HG02973 (cell line): Measurements from ENCODE around the gene ACSBG1.

Experiments
- ATAC-seq: cut with Tn5 transposase; IDR thresholded peaks from one replicate; pipeline ENCODE4 v1.9.1; 2021; ENCODE audit warnings: moderate library complexity; ENCODE audit not compliant: unreplicated experiment

ACSBG1 gene

DNA sequence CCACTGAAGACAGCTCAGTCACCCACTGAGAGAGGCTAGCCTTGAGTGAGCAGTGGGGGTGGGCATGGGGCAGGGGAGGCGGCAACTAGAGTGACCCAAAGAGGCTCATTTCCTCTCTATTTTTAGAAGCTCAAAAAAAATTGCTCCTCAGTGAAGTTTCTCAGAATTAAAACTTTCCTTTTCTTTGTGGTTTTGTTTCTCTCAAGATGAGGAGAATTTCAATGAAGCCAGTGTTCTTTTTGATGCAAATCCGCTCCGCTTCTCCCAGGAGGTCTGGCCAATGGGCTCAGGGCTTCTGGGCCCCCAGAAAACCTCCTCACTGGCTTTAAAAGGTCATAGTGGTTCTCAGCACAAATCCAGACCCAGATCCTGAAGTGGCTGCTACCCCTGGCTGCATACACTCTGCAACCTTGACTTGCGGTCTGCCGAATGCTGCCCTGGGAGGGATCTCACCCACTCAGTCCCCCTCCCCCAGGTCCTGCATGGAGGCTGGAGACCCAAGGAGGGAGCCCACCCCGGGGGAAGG lies at the start of gene ACSBG1:
TSS of gene ACSBG1 (minus strand) at position 51 of the 526 bp plus-strand sequence. CDS start 64 bp downstream, outside the sequence.
- ATAC-seq = no peak

GRCh38 chr15:78282324-78282723 lies 48.0 kb upstream of the ACSBG1 start:
- no peak for ATAC-seq

GRCh38 chr15:78280319-78281072 lies 46.1 kb upstream of the ACSBG1 start:
- ATAC-seq = no peak

- no peak for ATAC-seq
Observed at GRCh38 chr15:78276064-78276943, 41.9 kb upstream of the ACSBG1 start.

DNA sequence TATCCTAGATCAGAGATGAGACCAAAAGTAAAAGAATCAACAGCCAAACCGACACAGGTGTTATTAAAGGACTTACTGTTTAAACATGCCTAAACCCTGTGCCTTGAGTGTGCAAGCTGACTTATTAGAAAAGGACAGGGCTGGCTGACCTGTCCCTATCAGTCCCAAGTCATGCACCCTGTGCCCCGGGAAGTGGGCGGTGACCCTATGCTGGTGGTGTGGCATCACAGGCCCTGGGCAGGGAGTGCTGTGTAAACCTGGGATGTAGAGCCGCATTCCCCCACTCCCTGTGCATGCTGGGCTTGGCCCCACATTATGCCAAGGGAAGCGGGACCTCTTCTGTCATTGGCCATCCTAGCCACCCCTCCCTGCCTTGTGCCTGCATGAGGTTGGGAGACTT lies 40.6 kb upstream of the ACSBG1 start:
- ATAC-seq = no peak

GRCh38 chr15:78272776-78273175 lies 38.4 kb upstream of the ACSBG1 start:
- no peak for ATAC-seq

DNA sequence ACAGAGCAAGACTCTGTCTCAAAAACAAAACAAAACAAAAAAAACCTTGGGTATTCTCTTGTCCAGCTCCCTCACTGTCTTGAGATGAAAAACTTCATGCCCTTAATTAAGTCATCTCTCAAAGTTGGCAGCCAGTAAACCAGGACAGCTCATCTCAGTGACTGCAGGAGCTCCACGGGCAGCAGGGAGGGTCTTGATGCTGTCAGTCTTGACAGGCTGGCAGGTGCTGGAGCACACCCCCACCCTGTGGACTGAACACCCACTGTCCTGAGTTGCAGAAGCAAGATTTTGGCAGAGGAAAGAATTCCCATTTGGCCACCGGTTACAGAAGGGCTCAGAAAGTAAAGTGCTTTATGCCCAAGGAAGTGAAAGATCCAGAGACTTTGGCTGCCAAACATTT lies 38.0 kb upstream of the ACSBG1 start:
- no peak for ATAC-seq

DNA sequence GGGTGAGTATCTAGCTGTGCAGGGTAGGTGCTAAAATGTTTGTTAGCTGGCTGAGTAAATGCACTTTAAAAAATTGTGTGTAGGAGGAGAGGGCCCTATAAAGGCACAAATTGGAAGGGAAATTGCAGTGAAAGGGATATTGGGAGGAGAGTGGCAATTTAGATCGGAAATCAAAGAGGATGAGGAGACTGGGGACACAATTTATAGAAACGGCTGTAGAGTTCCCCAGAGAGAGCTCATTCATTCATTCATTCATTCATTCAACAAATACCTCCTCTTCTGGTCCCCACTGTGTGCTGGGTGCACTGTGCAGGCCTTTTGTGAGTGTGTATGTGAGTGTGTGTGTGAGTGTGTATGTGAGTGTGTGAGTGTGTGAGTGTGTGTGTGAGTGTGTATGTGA lies 32.4 kb upstream of the ACSBG1 start:
- ATAC-seq = no peak

DNA sequence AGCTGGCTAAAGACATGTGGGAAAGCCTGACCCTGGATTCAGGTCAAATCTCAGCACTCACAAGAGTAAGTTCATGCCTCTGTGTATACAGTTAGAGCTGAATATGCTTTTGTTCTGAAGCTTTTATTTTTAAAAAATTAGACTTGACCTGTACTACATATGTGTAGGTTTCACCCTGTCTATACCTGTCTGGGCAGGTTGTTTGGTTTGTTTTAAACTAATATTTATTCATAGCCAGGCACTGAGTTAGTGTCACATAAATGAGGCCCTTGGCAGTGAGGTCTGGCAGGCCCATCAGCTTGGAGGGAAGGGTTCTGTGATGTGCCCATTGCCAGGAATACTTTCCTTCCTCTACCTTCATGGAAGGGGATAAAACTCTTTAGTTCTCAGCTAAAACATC lies 31.9 kb upstream of the ACSBG1 start:
- ATAC-seq = no peak

- ATAC-seq = no peak
Observed at GRCh38 chr15:78265752-78266224, 31.4 kb upstream of the ACSBG1 start.

GRCh38 chr15:78265137-78265460 lies 30.7 kb upstream of the ACSBG1 start:
- no peak for ATAC-seq

DNA sequence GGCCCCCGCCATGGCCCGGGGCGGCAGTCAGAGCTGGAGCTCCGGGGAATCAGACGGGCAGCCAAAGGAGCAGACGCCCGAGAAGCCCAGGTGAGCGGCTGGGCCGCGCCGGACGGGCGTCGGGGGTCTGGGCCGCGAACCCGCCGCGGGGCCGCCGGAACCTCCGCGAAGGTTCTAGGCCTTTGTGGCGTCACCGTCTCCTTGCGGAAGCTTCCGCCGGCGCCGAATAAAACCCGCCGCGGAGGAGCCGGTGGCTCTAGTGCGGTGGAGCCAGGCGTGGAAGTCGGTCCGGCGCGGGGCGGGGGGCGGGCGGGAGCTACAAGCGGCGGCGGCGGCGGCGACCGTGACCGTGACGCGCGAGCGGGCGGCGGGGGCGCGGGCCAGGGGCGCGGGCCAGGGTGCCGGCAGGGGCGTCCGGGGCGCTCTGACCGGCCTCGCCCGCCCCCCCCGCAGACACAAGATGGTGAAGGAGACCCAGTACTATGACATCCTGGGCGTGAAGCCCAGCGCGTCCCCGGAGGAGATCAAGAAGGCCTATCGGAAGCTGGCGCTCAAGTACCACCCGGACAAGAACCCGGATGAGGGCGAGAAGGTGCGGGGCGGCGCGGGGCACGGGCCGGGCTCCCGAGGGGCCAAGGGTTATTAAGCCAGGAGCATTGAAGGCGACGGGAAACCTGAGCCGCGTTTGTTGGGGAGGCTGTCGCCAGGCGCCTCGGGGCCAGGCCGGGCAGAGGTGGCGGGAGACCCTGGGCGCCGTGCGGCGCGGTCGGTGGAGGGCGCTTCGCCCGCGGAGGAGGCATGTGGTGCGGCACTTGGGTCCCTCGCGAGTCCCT lies 30.2 kb upstream of the ACSBG1 start, which contains the start of gene DNAJA4:
TSS of gene DNAJA4 (plus strand) at position 259 of the 833 bp plus-strand sequence. CDS start at position 461, 202 bp downstream.
- no peak for ATAC-seq

GRCh38 chr15:78263907-78264303 lies 29.5 kb upstream of the ACSBG1 start:
- ATAC-seq = no peak

DNA sequence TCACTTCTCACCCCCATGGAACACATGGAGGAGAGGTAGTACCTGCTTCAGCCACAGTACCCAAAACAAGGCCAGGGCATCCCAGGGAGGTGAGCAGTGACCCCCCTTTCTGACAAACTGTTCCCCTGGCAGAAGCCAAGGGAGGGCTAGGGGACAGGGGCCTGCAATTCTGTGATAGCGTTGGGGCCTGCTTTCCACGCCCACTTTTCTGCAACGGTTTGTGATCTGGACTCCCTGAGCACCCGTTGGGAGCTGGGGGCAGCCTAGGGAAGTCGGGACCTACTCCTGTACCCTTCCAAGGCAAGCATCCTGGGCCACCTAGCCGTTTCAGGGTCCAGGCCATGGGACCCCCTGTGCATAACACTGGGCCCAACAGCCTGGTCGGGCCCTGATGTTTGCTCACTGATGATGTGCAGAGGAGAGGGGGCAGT lies 29.0 kb upstream of the ACSBG1 start:
- ATAC-seq = no peak

DNA sequence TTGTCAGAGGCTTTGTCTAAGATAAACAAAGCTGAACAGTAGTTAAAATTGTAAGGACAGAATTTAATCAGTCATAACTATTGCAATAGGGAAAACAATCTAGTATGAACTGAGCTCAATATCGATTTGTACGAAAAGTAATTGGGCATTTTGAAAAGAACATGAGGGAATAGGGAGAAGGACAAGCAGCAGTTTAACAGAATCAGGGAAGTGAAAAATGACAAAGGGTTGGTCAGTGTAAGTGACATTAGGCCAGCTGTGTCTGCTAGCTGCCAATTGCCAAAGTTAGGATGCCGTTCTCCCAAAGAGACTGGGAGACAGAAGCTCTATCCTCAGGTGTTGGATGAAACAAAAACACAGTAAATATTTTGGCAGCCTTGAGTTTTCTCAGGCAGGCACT lies 26.7 kb upstream of the ACSBG1 start:
- no peak for ATAC-seq

DNA sequence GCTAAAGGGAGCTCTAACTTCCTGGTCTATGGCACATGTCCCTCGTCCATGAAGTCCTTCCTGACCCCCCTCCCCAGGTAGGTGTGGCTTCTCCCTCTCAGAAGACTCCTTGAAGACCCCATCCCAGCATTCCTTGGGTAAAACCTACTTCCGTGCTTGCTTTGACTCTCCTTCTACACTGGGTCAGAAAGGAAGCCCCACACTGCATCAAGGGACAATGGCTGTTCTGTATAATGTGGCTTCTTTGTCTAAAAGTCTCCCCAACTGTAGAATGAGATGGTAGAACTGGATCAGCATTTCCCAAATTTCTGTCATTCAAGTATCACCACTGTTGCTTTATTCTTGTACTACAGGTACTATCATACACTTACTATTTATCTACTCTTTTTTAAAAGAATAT lies 26.1 kb upstream of the ACSBG1 start:
- no peak for ATAC-seq

DNA sequence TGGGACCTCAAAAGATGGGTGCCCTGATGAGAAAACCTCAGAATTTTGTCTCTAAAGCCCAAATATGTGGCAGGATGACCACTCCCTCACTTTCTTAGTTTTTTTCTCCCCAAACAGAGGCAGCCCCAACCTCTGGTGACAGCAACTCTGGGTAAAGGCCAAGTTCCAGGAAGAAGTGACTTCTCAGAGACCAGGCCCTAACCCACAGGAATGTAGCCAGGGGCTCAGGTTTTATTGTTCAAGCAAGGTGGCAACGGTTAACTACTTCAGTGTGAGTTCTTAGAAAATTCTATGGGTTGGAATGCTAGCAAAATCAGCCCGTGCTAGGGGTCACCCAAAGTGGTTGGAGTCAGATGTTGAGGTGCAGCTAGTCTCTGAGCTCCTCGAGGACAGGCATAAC lies 24.9 kb upstream of the ACSBG1 start:
- no peak for ATAC-seq

GRCh38 chr15:78257681-78258080 lies 23.3 kb upstream of the ACSBG1 start:
- no peak for ATAC-seq

DNA sequence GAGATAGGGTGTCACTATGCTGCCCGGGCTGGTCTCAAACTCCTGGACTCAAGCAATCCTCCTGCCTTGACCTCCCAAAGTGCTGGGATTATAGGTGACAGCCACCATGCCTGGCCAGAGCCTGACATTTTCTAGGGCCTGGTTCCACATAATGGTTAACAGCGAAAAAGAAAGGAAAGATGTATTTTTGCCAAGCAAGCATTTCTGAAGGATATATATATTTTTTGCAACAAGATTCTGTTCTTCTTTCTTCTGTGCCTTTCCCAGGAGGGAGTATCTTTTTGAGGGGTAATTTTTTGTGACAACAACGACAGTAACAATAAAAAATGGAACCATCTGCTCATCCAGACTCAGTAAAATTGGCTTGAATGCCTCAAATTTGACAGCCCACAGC lies 21.7 kb upstream of the ACSBG1 start:
- no peak for ATAC-seq

DNA sequence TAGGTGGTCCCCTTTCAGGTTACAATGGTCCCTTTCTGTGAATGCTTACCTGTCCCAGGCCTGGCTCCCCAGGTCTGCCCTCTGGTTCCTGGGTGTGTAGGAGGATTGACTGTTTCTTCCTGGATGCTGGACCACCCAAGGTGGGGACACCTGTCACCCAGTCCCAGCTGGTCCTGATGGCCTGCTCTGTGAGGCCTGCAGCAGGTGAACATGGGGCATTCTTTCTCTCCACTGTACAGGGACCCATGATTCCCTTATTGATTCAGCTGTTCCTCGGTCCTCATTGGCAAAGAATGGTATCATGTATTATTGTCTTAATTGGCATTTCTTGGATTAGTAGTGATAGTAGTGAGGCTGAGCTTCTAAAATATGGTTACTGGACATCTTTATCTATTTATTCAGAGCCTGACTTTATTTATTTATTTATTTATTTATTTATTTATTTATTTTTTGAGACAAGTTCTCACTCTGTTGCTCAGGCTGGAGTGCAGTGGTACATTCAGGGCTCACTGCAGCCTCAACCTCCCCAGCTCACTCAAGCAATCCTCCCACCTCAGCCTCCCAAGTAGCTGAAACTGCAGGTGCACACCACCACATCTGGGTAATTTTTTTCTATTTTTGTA lies 21.2 kb upstream of the ACSBG1 start:
- ATAC-seq = no peak
